OCI-LY3 (cell line): ENCODE measurements around the gene GPATCH4.

Experiments used
- H2AFZ ChIP-seq: fragments of 200-600, 300-600 bp; shearing (Covaris generic); 2 replicates; pipeline ENCODE4 v1.6.0; 2014; ENCODE audit warnings: antibody characterized with exemption, low read depth, low read length
- H3K27ac ChIP-seq: fragments of 200-600, 300-600 bp; sonication (generic); 2 replicates; pipeline ENCODE4 v1.5.1; 2014; ENCODE audit warnings: mild to moderate bottlenecking, low read length, moderate library complexity, mixed read lengths
- H3K27me3 ChIP-seq: fragments of 200-600, 300-600 bp; sonication (generic); 2 replicates; pipeline ENCODE4 v1.6.1; 2014; ENCODE audit warnings: low read depth, low read length, mixed read lengths
- H3K36me3 ChIP-seq: fragments of 200-600, 300-600 bp; sonication (generic); replicated peaks from 2 replicates; pipeline ENCODE3; 2014; ENCODE audit warnings: low read depth, low read length, mixed read lengths
- H3K4me1 ChIP-seq: fragments of 300-600, 200-600 bp; sonication (generic); 2 replicates; pipeline ENCODE4 v1.6.1; 2014; ENCODE audit warnings: low read length, mixed read lengths
- H3K4me2 ChIP-seq: fragments of 200-600, 300-600 bp; sonication (generic); 2 replicates; pipeline ENCODE4 v1.6.1; 2014; ENCODE audit warnings: low read length, mixed read lengths
- H3K4me3 ChIP-seq: fragments of 300-600, 200-600 bp; sonication (generic); 2 replicates; pipeline ENCODE4 v1.5.1; 2014; ENCODE audit warnings: antibody characterized with exemption, mild to moderate bottlenecking, low read length, moderate library complexity
- H3K79me2 ChIP-seq: fragments of 300-600, 200-600 bp; shearing (Covaris generic); 2 replicates; pipeline ENCODE4 v1.6.1; 2014; ENCODE audit warnings: mild to moderate bottlenecking, low read length, mixed read lengths
- H3K9ac ChIP-seq: fragments of 300-600, 200-600 bp; shearing (Covaris generic); 2 replicates; pipeline ENCODE4 v1.6.0; 2014; ENCODE audit warnings: mild to moderate bottlenecking, low read length, moderate library complexity
- H3K9me3 ChIP-seq: fragments of 200-600, 300-600 bp; shearing (Covaris generic); 2 replicates; pipeline ENCODE4 v1.6.1; 2014; ENCODE audit warnings: low read length, mixed read lengths; ENCODE audit not compliant: insufficient read depth
- H4K20me1 ChIP-seq: fragments of 200-600, 300-600 bp; sonication (generic); 2 replicates; pipeline ENCODE4 v1.6.1; 2016; ENCODE audit warnings: low read length, mixed read lengths; ENCODE audit not compliant: insufficient read depth
- EZH2phosphoT487 ChIP-seq: fragments of 200-600 bp; shearing (Covaris generic); IDR thresholded peaks from 2 replicates; pipeline ENCODE4 v1.6.1; 2018; ENCODE audit warnings: antibody characterized with exemption, mixed run types, low read depth
- TF ChIP-seq, protein P1 (sequence below): fragments of 200-600, 300-600 bp; sonication (generic); IDR thresholded peaks from 2 replicates; pipeline ENCODE4 v1.5.1; 2014; ENCODE audit warnings: antibody characterized with exemption, low read length, low read depth

Gene GPATCH4

DNA sequence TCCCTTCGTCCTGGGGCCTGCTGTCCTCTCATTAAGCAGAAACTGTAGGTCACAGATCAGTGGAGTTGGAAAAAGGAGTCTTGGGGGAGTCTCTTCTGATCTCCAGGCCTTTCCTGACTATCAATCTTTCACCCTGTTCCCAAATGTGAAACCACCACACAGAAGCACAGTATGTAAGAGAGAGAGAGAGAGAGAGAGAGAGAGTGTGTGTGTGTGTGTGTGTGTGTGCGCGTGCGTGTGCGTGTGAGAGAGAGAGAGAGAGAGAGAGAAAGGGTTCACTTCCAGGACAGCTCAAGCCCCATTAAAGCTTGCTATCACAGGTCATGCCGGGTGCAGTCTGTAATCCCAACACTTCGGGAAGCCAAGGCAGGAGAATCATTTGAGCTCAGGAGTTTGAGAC, 23.2 kb downstream of the GPATCH4 start:
- H3K4me2 ChIP-seq = no peak overlapping the region
- no peaks in the 10 kb centered on the region for H3K36me3 ChIP-seq
- no peaks in the 10 kb centered on the region for H3K4me1 ChIP-seq
- H3K27me3 ChIP-seq = peaks cover 10% of the 10 kb centered on the region
- H3K79me2 ChIP-seq = no peaks in the 10 kb centered on the region
- no peaks in the 10 kb centered on the region for H4K20me1 ChIP-seq
- H2AFZ ChIP-seq = no peak overlapping the region
- H3K27ac ChIP-seq = no peak overlapping the region
- no peak overlapping the region for H3K9ac ChIP-seq
- H3K9me3 ChIP-seq = no peaks in the 10 kb centered on the region
- no peak overlapping the region for H3K4me3 ChIP-seq
- TF ChIP-seq, protein P1, sequence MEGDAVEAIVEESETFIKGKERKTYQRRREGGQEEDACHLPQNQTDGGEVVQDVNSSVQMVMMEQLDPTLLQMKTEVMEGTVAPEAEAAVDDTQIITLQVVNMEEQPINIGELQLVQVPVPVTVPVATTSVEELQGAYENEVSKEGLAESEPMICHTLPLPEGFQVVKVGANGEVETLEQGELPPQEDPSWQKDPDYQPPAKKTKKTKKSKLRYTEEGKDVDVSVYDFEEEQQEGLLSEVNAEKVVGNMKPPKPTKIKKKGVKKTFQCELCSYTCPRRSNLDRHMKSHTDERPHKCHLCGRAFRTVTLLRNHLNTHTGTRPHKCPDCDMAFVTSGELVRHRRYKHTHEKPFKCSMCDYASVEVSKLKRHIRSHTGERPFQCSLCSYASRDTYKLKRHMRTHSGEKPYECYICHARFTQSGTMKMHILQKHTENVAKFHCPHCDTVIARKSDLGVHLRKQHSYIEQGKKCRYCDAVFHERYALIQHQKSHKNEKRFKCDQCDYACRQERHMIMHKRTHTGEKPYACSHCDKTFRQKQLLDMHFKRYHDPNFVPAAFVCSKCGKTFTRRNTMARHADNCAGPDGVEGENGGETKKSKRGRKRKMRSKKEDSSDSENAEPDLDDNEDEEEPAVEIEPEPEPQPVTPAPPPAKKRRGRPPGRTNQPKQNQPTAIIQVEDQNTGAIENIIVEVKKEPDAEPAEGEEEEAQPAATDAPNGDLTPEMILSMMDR = no peak
- TF ChIP-seq EZH2phosphoT487 = no peak

DNA sequence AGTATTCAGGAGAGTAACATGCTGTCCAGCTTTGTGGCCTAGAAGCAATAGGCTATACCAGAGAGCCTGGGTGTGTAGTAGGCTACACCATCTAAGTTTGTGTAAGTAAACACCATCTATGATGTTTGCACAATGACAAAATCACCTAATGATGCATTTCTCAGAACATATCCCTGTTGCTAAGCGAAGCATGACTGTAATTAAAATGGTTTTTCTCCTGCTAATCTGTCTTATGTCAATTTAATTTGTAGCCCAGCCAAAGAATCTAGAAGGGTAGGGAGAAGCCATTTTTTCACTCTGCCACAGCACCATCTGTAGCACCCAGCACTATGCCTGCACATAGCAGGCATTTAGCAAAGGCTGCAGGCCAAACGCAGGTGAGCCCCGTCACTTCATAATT, 23.7 kb downstream of the GPATCH4 start:
- H4K20me1 ChIP-seq = no peaks in the 10 kb centered on the region
- no peak for TF ChIP-seq EZH2phosphoT487
- TF ChIP-seq, protein P1 = no peak
- no peak overlapping the region for H3K9ac ChIP-seq
- peaks cover 3% of the 10 kb centered on the region; the same call in 1 of the 2 replicates for H3K4me1 ChIP-seq
- no peak overlapping the region for H2AFZ ChIP-seq
- no peaks in the 10 kb centered on the region for H3K9me3 ChIP-seq
- H3K4me3 ChIP-seq = no peak overlapping the region
- H3K27ac ChIP-seq = no peak overlapping the region
- no peak overlapping the region for H3K4me2 ChIP-seq
- peaks cover 10% of the 10 kb centered on the region for H3K27me3 ChIP-seq
- no peaks in the 10 kb centered on the region for H3K36me3 ChIP-seq
- H3K79me2 ChIP-seq = no peaks in the 10 kb centered on the region

DNA sequence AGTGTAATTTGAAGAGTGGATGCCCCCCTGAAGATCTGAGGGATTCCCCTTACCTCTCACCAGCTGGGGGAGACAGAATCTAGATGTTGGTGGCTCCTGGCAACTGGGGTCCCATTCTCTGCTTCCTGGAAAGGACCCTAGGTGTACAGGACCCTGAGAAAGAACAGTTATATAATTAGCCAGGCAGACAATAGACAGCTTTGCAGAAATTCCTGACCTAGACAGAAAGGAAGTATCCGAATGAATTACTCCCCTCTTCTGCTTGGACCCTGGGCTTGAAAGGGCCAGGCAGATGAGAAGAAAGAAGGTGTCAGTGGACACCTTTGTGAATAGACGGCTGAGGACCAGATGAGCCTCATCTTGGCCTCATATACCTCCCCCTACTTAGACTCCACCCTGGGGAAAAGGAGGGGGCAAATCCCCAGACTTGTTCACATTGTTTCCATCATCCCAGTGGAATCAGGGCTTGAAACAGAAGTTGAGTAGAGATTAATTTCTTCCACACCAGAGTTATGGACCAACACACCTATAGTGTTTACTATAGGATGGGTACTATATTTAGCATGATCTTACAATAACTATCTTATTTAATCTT, 27.1 kb downstream of the GPATCH4 start:
- Histone ChIP-seq H3K4me1 (peaks cover 12% of the 10 kb centered on the region), H3K27ac (no peak overlapping the region), H3K79me2 (no peaks in the 10 kb centered on the region), H4K20me1 (no peaks in the 10 kb centered on the region), H2AFZ (no peak overlapping the region), H3K27me3 (peaks cover 20% of the 10 kb centered on the region), H3K4me2 (no peak overlapping the region), H3K9ac (no peak overlapping the region), H3K4me3 (no peak overlapping the region), H3K9me3 (no peaks in the 10 kb centered on the region), H3K36me3 (no peaks in the 10 kb centered on the region)
- TF ChIP-seq EZH2phosphoT487 = no peak
- TF ChIP-seq, protein P1 = peak; percentile 16; the same call in 1 of the 2 replicates

DNA sequence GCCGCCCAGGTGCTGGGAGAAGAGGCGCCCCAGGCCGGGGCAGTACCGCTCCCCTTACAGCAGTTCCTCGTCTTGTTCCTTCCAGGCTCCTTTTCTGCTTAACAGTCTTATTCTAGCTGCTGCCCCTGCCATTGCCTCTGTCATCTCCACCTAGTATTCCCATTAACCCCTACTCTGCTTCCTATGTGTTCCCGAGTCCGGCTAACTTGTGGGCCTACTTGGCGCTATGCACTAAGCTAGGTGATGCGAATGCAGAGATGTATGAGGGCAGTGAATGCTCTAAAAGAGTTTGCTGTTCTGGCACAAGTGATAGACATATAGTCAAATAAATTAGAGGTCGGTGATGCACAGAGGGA, 28.6 kb downstream of the GPATCH4 start:
- H3K27ac ChIP-seq = no peak overlapping the region
- no peaks in the 10 kb centered on the region for H4K20me1 ChIP-seq

More for the DNA sequence above, 28.6 kb downstream of the GPATCH4 start:
- Histone ChIP-seq H2AFZ (peak overlapping the region; percentile 78), H3K4me1 (peaks cover 12% of the 10 kb centered on the region), H3K4me2 (peak overlapping the region; percentile 87), H3K4me3 (peak overlapping the region; percentile 86), H3K9me3 (no peaks in the 10 kb centered on the region), H3K9ac (peak overlapping the region; percentile 65), H3K36me3 (no peaks in the 10 kb centered on the region), H3K27me3 (peaks cover 20% of the 10 kb centered on the region), H3K79me2 (no peaks in the 10 kb centered on the region)
- TF ChIP-seq, protein P1 = no peak
- TF ChIP-seq EZH2phosphoT487 = no peak
